Muscle layer of duodenum (tissue), 2 donors: Measurements from ENCODE around the gene TAF1B.

Experiments used
- H3K27ac ChIP-seq: one replicate; pipeline ENCODE4 v1.7.0; 2013; ENCODE audit warnings: mild to moderate bottlenecking, low read length
- H3K27me3 ChIP-seq: one replicate; pipeline ENCODE4 v1.7.0; 2013; ENCODE audit warnings: low read depth, mild to moderate bottlenecking, control low read depth, low read length
- H3K36me3 ChIP-seq, 2 donors: one replicate each; pipeline ENCODE4 v1.7.0; 2013; ENCODE audit warnings: low read length in 2 of 2, control low read depth in 1 of 2, mild to moderate bottlenecking in 1 of 2; ENCODE audit not compliant: insufficient read depth in 2 of 2, control insufficient read depth in 1 of 2
- H3K4me1 ChIP-seq, 2 donors: one replicate each; pipeline ENCODE4 v1.7.0; 2013; ENCODE audit warnings: low read length in 2 of 2, mild to moderate bottlenecking in 2 of 2, control low read depth in 1 of 2, moderate library complexity in 1 of 2; ENCODE audit not compliant: insufficient read depth in 2 of 2, control insufficient read depth in 1 of 2
- H3K4me3 ChIP-seq, 2 donors: one replicate each; pipeline ENCODE4 v1.7.0; 2013; ENCODE audit warnings: low read length in 2 of 2, low read depth in 1 of 2, mild to moderate bottlenecking in 1 of 2
- H3K9me3 ChIP-seq, 2 donors: one replicate each; pipeline ENCODE4 v1.7.0; 2013; ENCODE audit warnings: low read length in 2 of 2, control low read depth in 1 of 2, mild to moderate bottlenecking in 1 of 2; ENCODE audit not compliant: control insufficient read depth in 1 of 2
- donor health status: healthy.

The TAF1B gene

GRCh38 chr2:9961013-9961412 lies 117.7 kb downstream of the TAF1B start:
- peaks cover 0 to 3% of the 10 kb centered on the region in 2 donors for H3K36me3 ChIP-seq
- no peak overlapping the region for H3K4me3 ChIP-seq
- no peak overlapping the region for H3K27ac ChIP-seq
- no peaks in the 10 kb centered on the region for H3K27me3 ChIP-seq
- H3K4me1 ChIP-seq, result no peaks in the 10 kb centered on the region
- H3K9me3 ChIP-seq, result no peaks in the 10 kb centered on the region

GRCh38 chr2:9964334-9964980 lies 121.2 kb downstream of the TAF1B start:
- Histone ChIP-seq H3K4me3 (no peak overlapping the region), H3K27me3 (no peaks in the 10 kb centered on the region), H3K4me1 (no peaks in the 10 kb centered on the region), H3K27ac (no peak overlapping the region), H3K36me3 (peaks cover 0 to 3% of the 10 kb centered on the region in 2 donors), H3K9me3 (no peaks in the 10 kb centered on the region)

GRCh38 chr2:9965119-9965822 lies 122.0 kb downstream of the TAF1B start:
- Histone ChIP-seq H3K9me3 (no peaks in the 10 kb centered on the region), H3K27ac (no peak overlapping the region), H3K27me3 (no peaks in the 10 kb centered on the region), H3K36me3 (peaks cover 0 to 3% of the 10 kb centered on the region in 2 donors), H3K4me1 (no peaks in the 10 kb centered on the region), H3K4me3 (no peak overlapping the region)

GRCh38 chr2:9966491-9967022 lies 123.3 kb downstream of the TAF1B start:
- no peaks in the 10 kb centered on the region for H3K36me3 ChIP-seq
- H3K27me3 ChIP-seq, result no peaks in the 10 kb centered on the region
- H3K27ac ChIP-seq, result no peak overlapping the region
- H3K4me3 ChIP-seq, result no peak overlapping the region
- no peaks in the 10 kb centered on the region for H3K4me1 ChIP-seq
- no peaks in the 10 kb centered on the region for H3K9me3 ChIP-seq

GRCh38 chr2:9967053-9967775 lies 123.9 kb downstream of the TAF1B start:
- Histone ChIP-seq H3K9me3 (no peaks in the 10 kb centered on the region), H3K4me1 (no peaks in the 10 kb centered on the region), H3K27ac (no peak overlapping the region), H3K4me3 (no peak overlapping the region), H3K36me3 (no peaks in the 10 kb centered on the region), H3K27me3 (no peaks in the 10 kb centered on the region)

- Histone ChIP-seq H3K9me3 (no peaks in the 10 kb centered on the region), H3K4me3 (no peak overlapping the region), H3K27me3 (no peaks in the 10 kb centered on the region), H3K4me1 (no peaks in the 10 kb centered on the region), H3K36me3 (no peaks in the 10 kb centered on the region), H3K27ac (no peak overlapping the region)
Observed at GRCh38 chr2:9968553-9969497, 125.6 kb downstream of the TAF1B start.

GRCh38 chr2:9970200-9971044 lies 127.1 kb downstream of the TAF1B start:
- Histone ChIP-seq H3K27ac (peak overlapping the region; percentile 17), H3K9me3 (no peaks in the 10 kb centered on the region), H3K4me3 (no peak overlapping the region), H3K4me1 (peaks cover 0 to 1% of the 10 kb centered on the region in 2 donors), H3K36me3 (no peaks in the 10 kb centered on the region), H3K27me3 (no peaks in the 10 kb centered on the region)

- Histone ChIP-seq H3K9me3 (no peaks in the 10 kb centered on the region), H3K27ac (peak overlapping the region; percentile 17), H3K4me1 (peaks cover 0 to 10% of the 10 kb centered on the region in 2 donors), H3K27me3 (no peaks in the 10 kb centered on the region), H3K36me3 (no peaks in the 10 kb centered on the region), H3K4me3 (no peak overlapping the region)
Observed at GRCh38 chr2:9971105-9971818, 128.0 kb downstream of the TAF1B start.

GRCh38 chr2:9971890-9972289 lies 128.6 kb downstream of the TAF1B start:
- H3K4me3 ChIP-seq, result no peak overlapping the region
- H3K9me3 ChIP-seq, result no peaks in the 10 kb centered on the region
- H3K27me3 ChIP-seq, result no peaks in the 10 kb centered on the region
- H3K4me1 ChIP-seq, result peaks cover 0 to 14% of the 10 kb centered on the region in 2 donors
- H3K36me3 ChIP-seq, result no peaks in the 10 kb centered on the region
- H3K27ac ChIP-seq, result no peak overlapping the region
